ENCODE results near the gene BMP10.

DNA sequence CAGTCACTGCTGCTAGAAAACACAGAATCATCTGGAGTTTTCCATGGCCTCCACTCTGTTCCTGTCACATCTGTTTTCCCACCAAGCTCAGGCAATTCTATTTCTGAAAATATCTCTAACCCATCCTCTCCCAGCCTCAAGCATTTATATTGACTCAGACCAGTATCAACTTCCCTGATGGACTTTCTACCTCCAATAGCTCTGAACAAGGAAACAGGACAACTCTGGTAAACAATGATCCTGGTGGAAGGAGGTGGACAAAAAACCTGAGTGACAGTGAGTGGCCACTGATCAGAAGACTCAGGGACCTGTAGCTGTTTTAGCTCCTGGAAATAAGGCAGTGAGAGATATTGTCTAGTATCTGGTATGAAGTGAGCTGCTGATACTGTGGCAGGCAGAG, 23.4 kb downstream of the BMP10 start:
- TF ChIP-seq STAT5B (CRISPR knock-in tag; IDR thresholded peaks at IDR 0.05), result no peak
- TF ChIP-seq NCOR1 (IDR thresholded peaks at IDR 0.05; ENCODE audit: borderline replicate concordance, low read length), result no peak
- TF ChIP-seq KMT2B (CRISPR knock-in tag; IDR thresholded peaks at IDR 0.05), result no peak
- no peak for TF ChIP-seq NR2F1 (CRISPR knock-in tag; IDR thresholded peaks at IDR 0.05)
- TF ChIP-seq REPIN1 (CRISPR knock-in tag; IDR thresholded peaks at IDR 0.05; ENCODE audit: borderline replicate concordance, low read depth), result no peak
- TF ChIP-seq ZNF740 (CRISPR knock-in tag; IDR thresholded peaks at IDR 0.05), result no peak
- no peak for TF ChIP-seq ZNF780A (CRISPR knock-in tag; IDR thresholded peaks at IDR 0.05)
- no peak for TF ChIP-seq NR1H2 (CRISPR knock-in tag; IDR thresholded peaks at IDR 0.05; ENCODE audit: borderline replicate concordance, low read depth)
- TF ChIP-seq MTA1 (CRISPR knock-in tag; IDR thresholded peaks at IDR 0.05; ENCODE audit: borderline replicate concordance), result no peak

Measured in HepG2 (cell line).